Ovary (tissue), 9 donors: ENCODE measurements around the gene UBAC1. TPM values are rescaled to one million over a fixed set of nuclear protein-coding genes. Genes with fewer than 3 reads are reported as not detected.

ENCODE experiments used
- DNase-seq, 5 donors: peaks; one replicate each; pipeline ENCODE4 v3.0.0-alpha.2; 2019 to 2020
- H3K27ac ChIP-seq, 2 donors: fragments of 200-600 bp; one replicate each; pipeline versions ENCODE4 v1.5.1 to v1.8.0; 2019 to 2022
- H3K27me3 ChIP-seq: fragments of 200-600 bp; one replicate; pipeline ENCODE4 v1.8.0; 2022
- H3K36me3 ChIP-seq: fragments of 200-600 bp; sonication (generic); one replicate; pipeline ENCODE4 v1.5.1; 2019
- H3K4me1 ChIP-seq: one replicate; pipeline ENCODE4 v1.8.1; 2013; ENCODE audit warnings: mild to moderate bottlenecking, moderate library complexity; ENCODE audit not compliant: insufficient read depth
- H3K4me3 ChIP-seq: fragments of 200-600 bp; sonication (generic); one replicate; pipeline ENCODE4 v1.5.1; 2017
- H3K9me3 ChIP-seq, 2 donors: fragments of 200-600 bp in 1 of 2; sonication (generic) in 1 of 2; one replicate each; pipeline versions ENCODE4 v1.5.1 to v1.8.1; 2013 to 2019; ENCODE audit warnings: mild to moderate bottlenecking in 1 of 2, moderate library complexity in 1 of 2
- EP300 ChIP-seq: sonication (generic); formaldehyde crosslinking; IDR thresholded peaks from one replicate; pipeline ENCODE4 v1.6.1; 2017; ENCODE audit warnings: antibody characterized with exemption
- POLR2A ChIP-seq: fragments of 450-650 bp; IDR thresholded peaks from one replicate; pipeline ENCODE4 v1.6.1; 2017; ENCODE audit warnings: antibody characterized with exemption, mild to moderate bottlenecking, moderate library complexity
- WGBS, 3 donors: extraction: QIAGEN DNeasy Blood & Tissue Kit in 1 of 3; methylation state at CpG; one replicate each; pipeline versions ENCODE4 v1.1.5 to v1.1.7; 2013 to 2017; 5-methylcytosine and 5-hydroxymethylcytosine counted together
- intact Hi-C, 4 donors: fragments of 100-400 bp; cut with DNase I; formaldehyde crosslinking; loops; one replicate each; pipeline versions ENCODE4 v1.11.0 to v1.15.1; 2022 to 2023
- polyA plus RNA-seq, 2 donors: library from polyadenylated mRNA; stranded (reverse); fragments of 200-250 nt in 1 of 2; fragments of 350-450 nt in 1 of 2; fragmentation: Illumina TruSeq in 1 of 2; extraction: RNeasy Lipid Tissue Mini Kit (QIAGEN cat#74804) in 1 of 2; gene quantifications; one replicate each; pipeline ENCODE4 v1.2.3, GENCODE V29; 2013 to 2014
- total RNA-seq, 7 donors: library from RNA; depleted of rRNA in 2 of 7; stranded (reverse); fragments of >200 nt in 2 of 7; fragmentation: NEBNext Ultra II Directional in 3 of 7; extraction: Animal tissue kit (Norgen Biotek cat#: 25700) in 3 of 7; gene quantifications; one replicate each; pipeline versions ENCODE4 v1.1.0 to v1.2.4, GENCODE V29; 2016 to 2023
- TF ChIP-seq, protein P1 (sequence below), 3 donors: fragments of 450-650 bp in 2 of 3; fragments of 200-600 bp in 1 of 3; IDR thresholded peaks; one replicate each; pipeline versions ENCODE4 v1.5.1 to v1.8.0; 2016 to 2022; ENCODE audit warnings: antibody characterized with exemption in 3 of 3, mild to moderate bottlenecking in 1 of 3
- donor health status: DM: no; HTN: no; CAD: no; lungs with moderate emphysema.
- donor health status: DM: no; HTN: no; CAD: no.
- donor health status: Bipolar disorder and iron deficiency.
- donor health status: DM: yes; HTN: yes; CAD: no.
- donor health status: DM: no; HTN: no; CAD: no.
- donor health status: DM: yes; HTN: yes; CAD: no.

UBAC1 gene
- total and polyA plus RNA-seq, 9 donors: 19.7 to 42.0 (median 33.4) TPM

DNA sequence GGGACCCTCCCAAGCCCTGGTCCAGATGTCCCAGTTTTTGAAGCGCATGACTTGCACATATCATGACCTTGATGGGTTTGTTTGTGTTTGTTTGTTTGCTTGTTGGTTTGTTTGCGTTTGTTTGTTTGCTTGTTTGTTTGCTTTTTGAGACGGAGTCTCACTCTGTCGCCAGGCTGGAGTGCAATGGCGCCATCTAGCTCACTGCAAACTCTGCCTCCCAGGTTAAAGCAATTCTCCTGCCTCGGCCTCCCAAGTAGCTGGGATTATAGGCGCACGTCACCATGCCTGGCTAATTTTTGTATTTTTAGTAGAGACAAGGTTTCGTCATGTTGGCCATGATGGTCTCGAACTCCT is 13.0 kb upstream of the UBAC1 start:
- no peaks in the 10 kb centered on the region for H3K36me3 ChIP-seq
- intact Hi-C loops: no loop called here

DNA sequence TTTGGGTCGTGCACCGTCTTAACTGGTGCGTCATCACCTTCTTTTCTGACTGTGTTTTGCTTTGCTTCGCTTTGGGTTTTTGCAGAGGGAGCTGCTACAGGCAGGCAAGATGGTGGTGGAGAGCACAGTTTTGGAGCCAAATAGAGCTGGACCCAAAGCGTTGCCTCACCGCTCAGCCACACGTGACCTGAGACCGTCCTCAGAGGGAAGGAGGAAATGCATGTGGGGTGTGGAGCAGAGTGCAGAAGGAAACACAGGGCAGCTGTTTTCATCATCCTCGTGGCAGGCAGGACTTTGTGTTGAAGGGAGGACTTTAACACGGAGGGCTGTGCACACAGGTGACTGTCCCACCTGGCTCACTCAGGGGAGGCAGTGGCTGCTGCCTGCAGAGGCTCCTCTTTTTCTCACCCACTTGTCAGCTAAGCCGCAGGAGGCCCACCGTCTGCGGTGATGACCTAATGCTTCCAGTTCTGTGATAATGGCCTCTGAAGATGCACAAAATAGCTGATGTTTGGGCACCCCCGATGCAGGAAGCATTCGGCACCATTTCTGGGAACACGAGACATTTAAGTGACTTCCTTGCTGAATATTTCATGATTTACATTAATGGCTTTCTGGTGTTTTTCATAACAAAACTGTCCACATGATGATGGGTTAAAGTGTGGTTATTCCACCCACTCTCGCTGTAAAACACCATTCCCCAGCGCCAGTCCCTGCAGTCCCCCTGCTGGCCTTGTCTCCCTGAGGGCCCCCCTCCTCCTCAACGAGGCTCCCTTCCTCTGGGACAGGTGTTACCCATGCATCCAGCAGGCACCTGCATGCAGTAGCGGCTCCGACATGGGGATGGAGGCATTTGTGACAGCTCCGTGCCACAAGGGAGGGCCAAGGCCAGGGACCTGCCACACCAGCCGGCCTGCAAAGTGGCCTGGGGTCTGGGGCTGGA is 12.4 kb upstream of the UBAC1 start:
- no peak for DNase-seq
- intact Hi-C loops: no loop called here
- H3K9me3 ChIP-seq: no peaks in the 10 kb centered on the region
- TF ChIP-seq, protein P1, sequence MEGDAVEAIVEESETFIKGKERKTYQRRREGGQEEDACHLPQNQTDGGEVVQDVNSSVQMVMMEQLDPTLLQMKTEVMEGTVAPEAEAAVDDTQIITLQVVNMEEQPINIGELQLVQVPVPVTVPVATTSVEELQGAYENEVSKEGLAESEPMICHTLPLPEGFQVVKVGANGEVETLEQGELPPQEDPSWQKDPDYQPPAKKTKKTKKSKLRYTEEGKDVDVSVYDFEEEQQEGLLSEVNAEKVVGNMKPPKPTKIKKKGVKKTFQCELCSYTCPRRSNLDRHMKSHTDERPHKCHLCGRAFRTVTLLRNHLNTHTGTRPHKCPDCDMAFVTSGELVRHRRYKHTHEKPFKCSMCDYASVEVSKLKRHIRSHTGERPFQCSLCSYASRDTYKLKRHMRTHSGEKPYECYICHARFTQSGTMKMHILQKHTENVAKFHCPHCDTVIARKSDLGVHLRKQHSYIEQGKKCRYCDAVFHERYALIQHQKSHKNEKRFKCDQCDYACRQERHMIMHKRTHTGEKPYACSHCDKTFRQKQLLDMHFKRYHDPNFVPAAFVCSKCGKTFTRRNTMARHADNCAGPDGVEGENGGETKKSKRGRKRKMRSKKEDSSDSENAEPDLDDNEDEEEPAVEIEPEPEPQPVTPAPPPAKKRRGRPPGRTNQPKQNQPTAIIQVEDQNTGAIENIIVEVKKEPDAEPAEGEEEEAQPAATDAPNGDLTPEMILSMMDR (IDR thresholded peaks at IDR 0.05): no peak
- TF ChIP-seq EP300: no peak
- no peak for TF ChIP-seq POLR2A
- no peak overlapping the region for H3K27ac ChIP-seq
- no peaks in the 10 kb centered on the region for H3K4me1 ChIP-seq
- H3K27me3 ChIP-seq: no peaks in the 10 kb centered on the region
- no peaks in the 10 kb centered on the region for H3K36me3 ChIP-seq
- H3K4me3 ChIP-seq: no peak overlapping the region
- WGBS, 3 donors: 44 to 52% (median 47%) methylated on average over 23 of the region's 23 CpGs

More for the DNA sequence above, 13.0 kb upstream of the UBAC1 start:
- H3K4me3 ChIP-seq: no peak overlapping the region
- no peak for DNase-seq
- WGBS, 3 donors: 55 to 60% (median 59%) methylated on average over 10 of the region's 10 CpGs
- no peaks in the 10 kb centered on the region for H3K9me3 ChIP-seq
- H3K27ac ChIP-seq: no peak overlapping the region
- TF ChIP-seq EP300 (no peak), POLR2A (no peak)
- TF ChIP-seq, protein P1 (IDR thresholded peaks at IDR 0.05): no peak
- no peaks in the 10 kb centered on the region for H3K4me1 ChIP-seq
- H3K27me3 ChIP-seq: no peaks in the 10 kb centered on the region

DNA sequence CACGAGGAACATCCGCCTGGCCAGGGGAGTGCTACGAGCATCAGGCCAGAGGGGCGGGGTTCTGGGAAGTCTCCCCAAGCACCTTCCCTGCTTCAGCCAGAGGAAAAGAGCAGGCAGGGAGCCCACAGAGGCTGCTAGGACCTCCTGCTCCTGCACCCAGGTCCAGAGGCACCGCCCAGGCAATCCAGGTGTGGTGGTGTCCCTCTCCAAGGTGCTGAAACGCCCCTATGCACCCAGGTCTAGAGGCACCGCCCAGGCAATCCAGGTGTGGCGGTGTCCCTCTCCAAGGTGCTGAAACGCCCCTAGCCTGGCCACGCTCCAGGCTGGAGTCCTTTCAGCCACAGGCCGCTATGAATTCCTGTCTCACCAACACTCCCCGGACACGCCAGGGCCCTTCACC is 10.7 kb upstream of the UBAC1 start:
- WGBS, 3 donors: 14 to 26% (median 26%) methylated on average over 13 of the region's 13 CpGs
- no peaks in the 10 kb centered on the region for H3K4me1 ChIP-seq
- no peak overlapping the region for H3K27ac ChIP-seq
- H3K36me3 ChIP-seq: no peaks in the 10 kb centered on the region
- intact Hi-C loops: no loop called here
- TF ChIP-seq, protein P1 (IDR thresholded peaks at IDR 0.05): no peak
- TF ChIP-seq POLR2A (no peak), EP300 (no peak)
- no peaks in the 10 kb centered on the region for H3K27me3 ChIP-seq
- no peak overlapping the region for H3K4me3 ChIP-seq
- no peaks in the 10 kb centered on the region for H3K9me3 ChIP-seq
- no peak for DNase-seq

DNA sequence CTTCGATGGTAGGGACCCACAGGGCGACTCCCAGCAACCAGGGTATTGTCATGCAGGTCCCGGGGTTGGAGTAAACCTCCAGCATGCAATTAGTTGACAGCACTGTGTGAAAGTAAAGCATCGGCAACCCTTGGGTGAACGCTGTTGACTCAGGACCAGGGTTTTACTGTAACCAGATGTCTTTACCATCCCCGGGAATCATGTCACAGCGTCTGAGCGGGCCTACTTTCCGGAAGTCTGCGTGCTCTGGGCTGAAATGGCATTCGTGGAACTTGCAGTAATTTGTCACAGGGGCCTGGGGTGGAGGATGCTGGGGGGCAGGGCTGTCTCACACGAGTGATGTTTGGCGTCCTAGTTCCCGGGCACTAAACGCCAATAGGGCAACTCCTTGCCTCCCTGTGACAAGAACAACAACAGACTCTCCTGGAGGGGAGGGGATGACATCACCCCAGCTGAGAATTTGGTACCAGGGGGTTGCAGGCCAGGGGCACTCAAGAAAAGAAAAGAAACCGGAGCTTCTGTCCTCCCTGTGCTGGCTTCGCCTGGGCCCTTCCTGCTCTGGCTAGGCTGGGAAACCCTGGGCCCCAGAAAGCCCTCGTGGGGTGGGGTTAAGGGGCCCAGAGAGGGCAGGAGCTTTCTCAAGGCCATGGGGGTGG is 10.1 kb upstream of the UBAC1 start:
- Histone ChIP-seq H3K27me3 (no peaks in the 10 kb centered on the region), H3K36me3 (no peaks in the 10 kb centered on the region), H3K4me1 (no peaks in the 10 kb centered on the region), H3K27ac (no peak overlapping the region), H3K4me3 (no peak overlapping the region), H3K9me3 (no peaks in the 10 kb centered on the region)
- WGBS, 3 donors: 58 to 65% (median 58%) methylated on average over 18 of the region's 18 CpGs
- intact Hi-C loops: no loop called here
- TF ChIP-seq POLR2A (no peak), EP300 (no peak)
- TF ChIP-seq, protein P1 (IDR thresholded peaks at IDR 0.05): no peak
- no peak for DNase-seq
